Uterus (tissue), 4 donors: Measurements from ENCODE around the gene SRCIN1. TPM values are rescaled to one million over a fixed set of nuclear protein-coding genes. Genes with fewer than 3 reads are reported as not detected.

Experiments
- DNase-seq, 2 donors: peaks; one replicate each; pipeline ENCODE4 v3.0.0-alpha.2; 2019 to 2020
- H3K27ac ChIP-seq, 2 donors: fragments of 200-600 bp; sonication (generic); 1 replicate in 1 of 2; 2 replicates in 1 of 2; pipeline ENCODE4 v1.5.1; 2016 to 2018
- H3K27me3 ChIP-seq, 2 donors: fragments of 200-600 bp; sonication (generic); one replicate each; pipeline ENCODE4 v1.5.1; 2018 to 2019; ENCODE audit warnings: control low read depth in 1 of 2
- H3K36me3 ChIP-seq, 2 donors: fragments of 200-600 bp; sonication (generic); one replicate each; pipeline ENCODE4 v1.5.1; 2019; ENCODE audit warnings: control low read depth in 1 of 2
- H3K4me1 ChIP-seq, 2 donors: fragments of 200-600 bp; sonication (generic); one replicate each; pipeline ENCODE4 v1.5.1; 2018 to 2019; ENCODE audit warnings: control low read depth in 1 of 2
- H3K4me3 ChIP-seq, 2 donors: fragments of 200-600 bp; sonication (generic); 1 replicate in 1 of 2; 2 replicates in 1 of 2; pipeline ENCODE4 v1.5.1; 2018 to 2019; ENCODE audit warnings: mild to moderate bottlenecking in 1 of 2
- H3K9me3 ChIP-seq, 2 donors: fragments of 200-600 bp; sonication (generic); one replicate each; pipeline ENCODE4 v1.5.1; 2019; ENCODE audit warnings: control low read depth in 1 of 2
- CTCF ChIP-seq, 4 experiments: fragments of 200-600 bp in 2 of 4; fragments of 450-650 bp in 2 of 4; sonication (generic) in 2 of 4; IDR thresholded peaks; one replicate each; pipeline ENCODE4 v1.5.1; 2016 to 2019; ENCODE audit warnings: antibody characterized with exemption in 4 of 4, mild to moderate bottlenecking in 2 of 4, moderate library complexity in 1 of 4
- POLR2A ChIP-seq, 2 donors: fragments of 450-650 bp; IDR thresholded peaks; one replicate each; pipeline ENCODE4 v1.6.1; 2016; ENCODE audit warnings: antibody characterized with exemption in 2 of 2, mild to moderate bottlenecking in 1 of 2, moderate library complexity in 1 of 2
- intact Hi-C: fragments of 100-400 bp; cut with DNase I; formaldehyde crosslinking; loops from one replicate; pipeline ENCODE4 v1.15.1; 2023; ENCODE audit warnings: low total_unique reads
- total RNA-seq, 4 donors: library from RNA; depleted of rRNA in 3 of 4; stranded (reverse); fragments of >200 nt in 3 of 4; gene quantifications; one replicate each; pipeline versions ENCODE4 v1.1.0 to v1.2.4, GENCODE V29; 2014 to 2023
- donor health status: DM: yes; HTN: yes; CAD: no.

The SRCIN1 gene
- total RNA-seq, 4 donors from 2014 or later: 3.4 to 6.6 TPM; not detected in 2

GRCh38 chr17:38575781-38576180 is 30.0 kb downstream of the SRCIN1 start:
- no peak for DNase-seq
- Histone ChIP-seq H3K9me3 (no peaks in the 10 kb centered on the region), H3K27ac (no peak overlapping the region), H3K4me1 (peaks cover 0 to 8% of the 10 kb centered on the region in 2 donors), H3K36me3 (no peaks in the 10 kb centered on the region), H3K4me3 (no peak overlapping the region), H3K27me3 (peaks cover 7 to 27% of the 10 kb centered on the region in 2 donors)
- intact Hi-C loops: loop anchor here (10.0 kb wide), 1 partner anchor 89 kb away; no protein-coding TSS in a partner anchor
- no peak for TF ChIP-seq POLR2A (IDR thresholded peaks at IDR 0.05)
- TF ChIP-seq CTCF (IDR thresholded peaks at IDR 0.05): no peak

- Histone ChIP-seq H3K27ac (no peak overlapping the region), H3K4me1 (peaks cover 0 to 8% of the 10 kb centered on the region in 2 donors), H3K4me3 (no peak overlapping the region), H3K36me3 (no peaks in the 10 kb centered on the region), H3K27me3 (peaks cover 7 to 27% of the 10 kb centered on the region in 2 donors), H3K9me3 (no peaks in the 10 kb centered on the region)
- TF ChIP-seq POLR2A (IDR thresholded peaks at IDR 0.05) (no peak), CTCF (IDR thresholded peaks at IDR 0.05) (no peak)
- DNase-seq: no peak
- intact Hi-C loops: loop anchor here (10.0 kb wide), 1 partner anchor 90 kb away; no protein-coding TSS in a partner anchor
Measured at GRCh38 chr17:38574712-38575111, 31.0 kb downstream of the SRCIN1 start.

GRCh38 chr17:38572669-38573365 is 32.9 kb downstream of the SRCIN1 start:
- intact Hi-C loops: loop anchor here (10.0 kb wide), 1 partner anchor 92 kb away; no protein-coding TSS in a partner anchor
- no peaks in the 10 kb centered on the region for H3K9me3 ChIP-seq
- H3K36me3 ChIP-seq: no peaks in the 10 kb centered on the region
- no peak for DNase-seq
- peaks cover 7 to 16% of the 10 kb centered on the region in 2 donors for H3K27me3 ChIP-seq
- H3K4me3 ChIP-seq: no peak overlapping the region
- no peak overlapping the region for H3K27ac ChIP-seq
- peaks cover 0 to 8% of the 10 kb centered on the region in 2 donors for H3K4me1 ChIP-seq
- TF ChIP-seq CTCF (IDR thresholded peaks at IDR 0.05) (no peak), POLR2A (IDR thresholded peaks at IDR 0.05) (no peak)

- Histone ChIP-seq H3K36me3 (no peaks in the 10 kb centered on the region), H3K9me3 (no peaks in the 10 kb centered on the region), H3K27ac (no peak overlapping the region), H3K4me3 (no peak overlapping the region), H3K27me3 (peaks cover 7 to 9% of the 10 kb centered on the region in 2 donors), H3K4me1 (peaks cover 0 to 8% of the 10 kb centered on the region in 2 donors)
- TF ChIP-seq CTCF (IDR thresholded peaks at IDR 0.05) (no peak), POLR2A (IDR thresholded peaks at IDR 0.05) (no peak)
- DNase-seq: no peak
- intact Hi-C loops: loop anchor here (10.0 kb wide), 1 partner anchor 93 kb away; no protein-coding TSS in a partner anchor
Measured at GRCh38 chr17:38571833-38572668, 33.7 kb downstream of the SRCIN1 start.
